Measurements from ENCODE around the gene SLC13A1. TPM values are rescaled to one million over a fixed set of nuclear protein-coding genes. Genes with fewer than 3 reads are reported as not detected.

Gene SLC13A1
- total RNA-seq, 2 donors from 2014 or later, result not detected

DNA sequence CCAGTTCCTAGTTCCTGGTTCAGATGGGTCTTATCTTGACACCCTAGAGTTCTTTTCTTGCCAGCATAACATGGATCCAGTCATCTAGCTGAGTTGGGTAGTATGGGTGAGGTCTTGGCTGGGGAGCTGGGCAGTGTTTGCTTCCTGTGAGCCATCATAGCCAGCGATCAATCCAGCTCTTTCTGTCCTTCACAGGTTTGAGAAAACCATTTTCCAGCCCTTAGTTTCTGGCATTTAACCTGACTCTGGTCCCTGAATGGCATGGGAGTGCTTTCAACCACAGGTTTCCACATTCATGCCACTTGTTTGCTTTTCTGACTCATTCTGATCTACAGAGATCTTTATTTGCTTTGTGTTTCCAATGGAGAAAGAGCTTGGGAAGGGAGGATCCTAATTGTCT lies 8.6 kb downstream of the SLC13A1 start:
- no peaks in the 10 kb centered on the region for H3K27me3 ChIP-seq
- H3K36me3 ChIP-seq, result no peaks in the 10 kb centered on the region
- TF ChIP-seq, protein P1, sequence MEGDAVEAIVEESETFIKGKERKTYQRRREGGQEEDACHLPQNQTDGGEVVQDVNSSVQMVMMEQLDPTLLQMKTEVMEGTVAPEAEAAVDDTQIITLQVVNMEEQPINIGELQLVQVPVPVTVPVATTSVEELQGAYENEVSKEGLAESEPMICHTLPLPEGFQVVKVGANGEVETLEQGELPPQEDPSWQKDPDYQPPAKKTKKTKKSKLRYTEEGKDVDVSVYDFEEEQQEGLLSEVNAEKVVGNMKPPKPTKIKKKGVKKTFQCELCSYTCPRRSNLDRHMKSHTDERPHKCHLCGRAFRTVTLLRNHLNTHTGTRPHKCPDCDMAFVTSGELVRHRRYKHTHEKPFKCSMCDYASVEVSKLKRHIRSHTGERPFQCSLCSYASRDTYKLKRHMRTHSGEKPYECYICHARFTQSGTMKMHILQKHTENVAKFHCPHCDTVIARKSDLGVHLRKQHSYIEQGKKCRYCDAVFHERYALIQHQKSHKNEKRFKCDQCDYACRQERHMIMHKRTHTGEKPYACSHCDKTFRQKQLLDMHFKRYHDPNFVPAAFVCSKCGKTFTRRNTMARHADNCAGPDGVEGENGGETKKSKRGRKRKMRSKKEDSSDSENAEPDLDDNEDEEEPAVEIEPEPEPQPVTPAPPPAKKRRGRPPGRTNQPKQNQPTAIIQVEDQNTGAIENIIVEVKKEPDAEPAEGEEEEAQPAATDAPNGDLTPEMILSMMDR (IDR thresholded peaks at IDR 0.05), result no peak
- H3K4me1 ChIP-seq, result no peaks in the 10 kb centered on the region
- no peak for DNase-seq (ENCODE audit: low spot score)
- H3K9me3 ChIP-seq, result peaks cover 0 to 4% of the 10 kb centered on the region in 2 donors
- H3K4me3 ChIP-seq, result no peak overlapping the region
- no peak overlapping the region for H3K27ac ChIP-seq

DNA sequence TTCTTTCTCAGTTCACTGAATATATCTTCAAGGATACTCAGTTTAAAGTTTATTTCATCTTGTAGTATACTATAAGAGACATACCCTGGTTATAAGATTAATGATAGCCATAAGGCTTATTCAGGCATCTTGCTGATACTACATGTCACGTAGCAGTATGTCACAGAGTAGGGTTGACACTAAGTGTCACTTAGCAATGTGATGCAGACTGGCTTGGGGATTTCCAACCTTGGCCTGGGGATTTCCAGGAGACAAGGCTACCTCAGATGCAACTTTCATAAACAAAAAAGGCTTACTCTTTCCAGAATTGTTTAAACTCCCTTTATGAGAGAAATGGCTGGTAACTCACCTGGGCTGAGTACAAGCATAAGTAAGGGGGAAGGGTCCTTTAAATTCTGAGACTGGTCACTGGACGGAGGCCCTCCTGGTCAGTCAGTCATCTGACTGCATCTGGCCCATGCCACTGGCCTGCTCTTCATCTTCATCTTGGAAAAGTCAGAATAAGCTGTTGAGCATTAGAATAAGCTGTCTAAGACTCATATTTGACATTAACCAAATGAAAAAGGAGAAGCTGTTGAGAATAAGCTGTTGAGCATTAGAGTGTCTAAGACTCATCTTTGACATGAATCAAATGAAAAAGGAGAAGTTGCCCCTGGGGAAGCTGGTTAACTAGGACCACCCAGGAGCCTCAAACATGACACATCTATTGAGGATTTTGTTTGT lies 9.5 kb downstream of the SLC13A1 start:
- Histone ChIP-seq H3K9me3 (peaks cover 0 to 9% of the 10 kb centered on the region in 2 donors), H3K27me3 (no peaks in the 10 kb centered on the region), H3K27ac (no peak overlapping the region), H3K4me3 (no peak overlapping the region), H3K4me1 (no peaks in the 10 kb centered on the region), H3K36me3 (no peaks in the 10 kb centered on the region)
- DNase-seq (ENCODE audit: low spot score), result no peak
- TF ChIP-seq, protein P1 (IDR thresholded peaks at IDR 0.05), result no peak

DNA sequence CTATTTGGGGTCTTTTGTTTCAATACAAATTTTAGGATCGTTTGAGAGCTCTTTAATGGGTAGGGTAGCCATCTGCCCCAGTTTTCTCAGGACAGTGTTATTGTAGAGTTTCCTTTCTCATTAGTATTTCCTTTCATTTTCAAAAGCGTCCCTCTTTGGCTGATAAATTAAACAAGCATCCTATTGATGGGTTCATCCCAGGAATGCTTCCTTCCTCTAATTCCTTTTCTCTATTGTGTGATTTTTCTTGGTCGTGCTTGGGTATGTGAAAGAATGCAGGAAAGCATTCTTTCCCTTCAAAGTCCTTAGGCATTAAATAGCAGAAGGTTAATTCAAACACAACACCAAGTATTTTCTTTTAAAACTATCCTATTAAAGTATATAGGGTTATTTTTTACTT lies 14.0 kb downstream of the SLC13A1 start:
- no peak overlapping the region for H3K27ac ChIP-seq
- TF ChIP-seq, protein P1 (IDR thresholded peaks at IDR 0.05), result no peak

DNA sequence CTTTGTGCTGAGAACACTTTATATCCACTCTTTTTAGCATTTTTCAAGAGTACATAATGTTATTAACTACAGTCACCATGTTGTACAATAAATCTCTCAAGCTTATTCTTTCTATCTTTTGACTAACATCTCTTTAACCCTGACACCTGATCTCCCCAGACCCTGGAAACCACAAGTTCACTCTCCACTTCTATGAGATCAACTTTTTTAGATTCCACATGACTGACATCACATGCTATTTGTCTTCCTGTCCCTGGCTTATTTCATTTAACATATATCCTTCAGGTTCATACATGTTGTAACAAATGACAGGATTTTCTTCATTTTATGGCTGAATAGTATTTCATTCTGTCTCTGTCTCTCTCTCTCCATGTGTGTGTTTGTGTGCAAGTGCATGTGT lies 15.5 kb downstream of the SLC13A1 start:
- no peak for DNase-seq (ENCODE audit: low spot score)
- H3K27ac ChIP-seq, result no peak overlapping the region
- no peak overlapping the region for H3K4me3 ChIP-seq
- TF ChIP-seq, protein P1 (IDR thresholded peaks at IDR 0.05), result no peak
- peaks cover 0 to 12% of the 10 kb centered on the region in 2 donors for H3K9me3 ChIP-seq
- no peaks in the 10 kb centered on the region for H3K27me3 ChIP-seq
- H3K4me1 ChIP-seq, result no peaks in the 10 kb centered on the region
- H3K36me3 ChIP-seq, result no peaks in the 10 kb centered on the region

More for the DNA sequence above, 14.0 kb downstream of the SLC13A1 start:
- Histone ChIP-seq H3K4me1 (no peaks in the 10 kb centered on the region), H3K9me3 (peaks cover 0 to 12% of the 10 kb centered on the region in 2 donors), H3K36me3 (no peaks in the 10 kb centered on the region), H3K4me3 (no peak overlapping the region), H3K27me3 (no peaks in the 10 kb centered on the region)
- DNase-seq (ENCODE audit: low spot score), result no peak

DNA sequence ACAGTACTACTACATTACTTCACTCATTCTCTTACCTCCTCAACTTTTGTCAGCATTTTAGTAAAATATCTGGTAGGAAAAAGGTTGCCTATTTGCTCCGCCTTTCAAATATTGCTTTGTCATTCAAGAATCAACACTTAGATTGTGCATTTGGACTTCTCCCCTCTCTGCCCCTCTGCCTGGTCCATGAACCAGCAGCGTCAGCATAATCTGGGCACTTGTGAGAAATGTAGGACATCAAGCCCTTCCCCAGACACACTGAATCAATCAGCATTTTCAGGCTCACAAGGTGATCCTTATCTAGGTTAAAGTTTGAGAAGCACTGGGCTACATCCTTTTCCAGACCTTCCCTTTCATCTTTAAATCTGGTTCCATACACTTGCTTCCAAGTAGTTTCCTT lies 16.3 kb downstream of the SLC13A1 start:
- Histone ChIP-seq H3K9me3 (peaks cover 0 to 12% of the 10 kb centered on the region in 2 donors), H3K27me3 (no peaks in the 10 kb centered on the region), H3K4me3 (no peak overlapping the region), H3K27ac (no peak overlapping the region), H3K4me1 (no peaks in the 10 kb centered on the region), H3K36me3 (no peaks in the 10 kb centered on the region)
- TF ChIP-seq, protein P1 (IDR thresholded peaks at IDR 0.05), result no peak
- DNase-seq (ENCODE audit: low spot score), result no peak

DNA sequence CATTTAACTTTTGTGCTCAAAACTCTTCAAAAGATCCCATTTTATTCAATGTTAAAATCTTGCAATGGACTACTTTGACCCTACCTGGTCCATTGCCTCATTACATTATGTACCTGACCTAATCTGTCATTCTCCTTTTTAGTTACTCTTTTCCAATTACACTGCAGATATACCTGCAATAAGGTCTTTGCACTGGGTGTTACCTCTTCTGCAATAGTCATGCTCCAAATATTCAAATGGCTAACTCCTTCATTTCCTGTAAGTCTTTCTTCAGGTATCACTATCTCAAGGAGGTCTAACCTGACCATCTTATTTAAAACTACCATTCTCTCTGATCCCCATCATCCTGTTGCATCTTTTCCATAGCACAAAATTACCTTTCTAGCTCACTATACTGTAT lies 22.3 kb downstream of the SLC13A1 start:
- no peaks in the 10 kb centered on the region for H3K9me3 ChIP-seq
- TF ChIP-seq, protein P1 (IDR thresholded peaks at IDR 0.05), result no peak
- no peak overlapping the region for H3K4me3 ChIP-seq
- H3K36me3 ChIP-seq, result no peaks in the 10 kb centered on the region
- no peak overlapping the region for H3K27ac ChIP-seq
- no peak for DNase-seq (ENCODE audit: low spot score)
- H3K27me3 ChIP-seq, result no peaks in the 10 kb centered on the region
- H3K4me1 ChIP-seq, result no peaks in the 10 kb centered on the region
